OCI-LY7 (cell line): ENCODE results near the gene OR2H1.

ENCODE experiments used
- EZH2phosphoT487 ChIP-seq: fragments of 200-600 bp; sonication (generic); IDR thresholded peaks from 2 replicates; pipeline ENCODE4 v1.6.1; 2018; ENCODE audit warnings: low read depth, borderline replicate concordance, mild to moderate bottlenecking, mixed run types, antibody characterized with exemption, low read length, moderate library complexity, mixed read lengths
- TF ChIP-seq, protein P1 (sequence below): fragments of 200-600 bp; sonication (generic); conservative IDR thresholded peaks from 2 replicates; pipeline ENCODE4 v1.5.1; 2014; ENCODE audit warnings: mild to moderate bottlenecking, antibody characterized with exemption, low read length, moderate library complexity, mixed read lengths

DNA sequence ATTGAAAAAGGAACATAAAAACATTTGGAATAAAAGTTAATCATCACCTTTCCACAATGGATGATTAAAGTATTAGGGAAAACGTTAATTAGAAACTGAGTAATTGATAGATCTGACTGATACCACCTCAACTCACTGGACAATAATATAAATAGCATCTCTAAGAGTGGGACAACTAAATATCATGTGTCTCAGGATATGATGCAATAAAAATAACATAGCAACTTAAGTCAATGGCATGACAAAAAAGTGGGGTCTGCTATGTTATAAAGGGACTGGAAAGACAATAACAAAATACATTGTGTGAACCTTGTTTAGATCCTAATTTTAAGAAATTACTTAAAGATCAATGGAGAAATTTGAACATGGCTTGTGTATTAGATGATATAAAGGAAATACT lies 31.9 kb upstream of the OR2H1 start:
- TF ChIP-seq, protein P1, sequence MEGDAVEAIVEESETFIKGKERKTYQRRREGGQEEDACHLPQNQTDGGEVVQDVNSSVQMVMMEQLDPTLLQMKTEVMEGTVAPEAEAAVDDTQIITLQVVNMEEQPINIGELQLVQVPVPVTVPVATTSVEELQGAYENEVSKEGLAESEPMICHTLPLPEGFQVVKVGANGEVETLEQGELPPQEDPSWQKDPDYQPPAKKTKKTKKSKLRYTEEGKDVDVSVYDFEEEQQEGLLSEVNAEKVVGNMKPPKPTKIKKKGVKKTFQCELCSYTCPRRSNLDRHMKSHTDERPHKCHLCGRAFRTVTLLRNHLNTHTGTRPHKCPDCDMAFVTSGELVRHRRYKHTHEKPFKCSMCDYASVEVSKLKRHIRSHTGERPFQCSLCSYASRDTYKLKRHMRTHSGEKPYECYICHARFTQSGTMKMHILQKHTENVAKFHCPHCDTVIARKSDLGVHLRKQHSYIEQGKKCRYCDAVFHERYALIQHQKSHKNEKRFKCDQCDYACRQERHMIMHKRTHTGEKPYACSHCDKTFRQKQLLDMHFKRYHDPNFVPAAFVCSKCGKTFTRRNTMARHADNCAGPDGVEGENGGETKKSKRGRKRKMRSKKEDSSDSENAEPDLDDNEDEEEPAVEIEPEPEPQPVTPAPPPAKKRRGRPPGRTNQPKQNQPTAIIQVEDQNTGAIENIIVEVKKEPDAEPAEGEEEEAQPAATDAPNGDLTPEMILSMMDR: no peak
- no peak for TF ChIP-seq EZH2phosphoT487
